ENCODE data around the gene SPATA3. TPM values are rescaled to one million over a fixed set of nuclear protein-coding genes. Genes with fewer than 3 reads are reported as not detected.

Gene SPATA3
- total RNA-seq, 4 donors from 2014 or later = not detected

- Histone ChIP-seq H3K27ac (no peak overlapping the region), H3K36me3 (no peaks in the 10 kb centered on the region), H3K9me3 (no peaks in the 10 kb centered on the region), H3K27me3 (peaks cover 0 to 67% (median 0%) of the 10 kb centered on the region in 4 donors), H3K4me1 (peaks cover 0 to 19% (median 0%) of the 10 kb centered on the region in 3 donors), H3K4me3 (no peak overlapping the region)
- TF ChIP-seq CTCF (IDR thresholded peaks at IDR 0.05) (no peak), POLR2A (IDR thresholded peaks at IDR 0.05) (no peak)
- DNase-seq = no peak
- intact Hi-C loops (cut with DNase I) = no loop called here
- WGBS, 2 donors = 75 to 77% methylated on average over 4 to 7 of the region's 7 CpGs
These were observed 19.6 kb downstream of the SPATA3 start for GRCh38 chr2:231015478-231015877.

- 94 to 100% methylated on average over 2 to 3 of the region's 3 CpGs for WGBS, 2 donors
- Histone ChIP-seq H3K4me3 (no peak overlapping the region), H3K9me3 (no peaks in the 10 kb centered on the region), H3K4me1 (peaks cover 0 to 19% (median 0%) of the 10 kb centered on the region in 3 donors), H3K36me3 (no peaks in the 10 kb centered on the region), H3K27ac (no peak overlapping the region), H3K27me3 (peaks cover 0 to 67% (median 0%) of the 10 kb centered on the region in 4 donors)
- TF ChIP-seq POLR2A (IDR thresholded peaks at IDR 0.05) (no peak), CTCF (IDR thresholded peaks at IDR 0.05) (no peak)
- DNase-seq = no peak
- intact Hi-C loops (cut with DNase I) = no loop called here
These were observed 20.0 kb downstream of the SPATA3 start for GRCh38 chr2:231015926-231016325.

GRCh38 chr2:231016566-231017230 lies 20.8 kb downstream of the SPATA3 start:
- no peak overlapping the region for H3K4me3 ChIP-seq
- no peak overlapping the region for H3K27ac ChIP-seq
- no peak for TF ChIP-seq CTCF (IDR thresholded peaks at IDR 0.05)
- no peak for TF ChIP-seq POLR2A (IDR thresholded peaks at IDR 0.05)
- intact Hi-C loops (cut with DNase I) = no loop called here
- H3K9me3 ChIP-seq = no peaks in the 10 kb centered on the region
- no peaks in the 10 kb centered on the region for H3K36me3 ChIP-seq
- no peak for DNase-seq
- 76 to 79% methylated on average over 6 of the region's 6 CpGs for WGBS, 2 donors
- H3K27me3 ChIP-seq = peaks cover 0 to 61% (median 0%) of the 10 kb centered on the region in 4 donors
- peaks cover 0 to 13% (median 0%) of the 10 kb centered on the region in 3 donors for H3K4me1 ChIP-seq

GRCh38 chr2:231017231-231017598 lies 21.3 kb downstream of the SPATA3 start:
- no peak overlapping the region for H3K4me3 ChIP-seq

More at GRCh38 chr2:231017231-231017598, 21.3 kb downstream of the SPATA3 start:
- WGBS, 2 donors = 24 to 42% methylated on average over 4 of the region's 4 CpGs
- TF ChIP-seq POLR2A (IDR thresholded peaks at IDR 0.05) (no peak), CTCF (IDR thresholded peaks at IDR 0.05) (no peak)
- no peak for DNase-seq
- intact Hi-C loops (cut with DNase I) = no loop called here
- Histone ChIP-seq H3K4me1 (peaks cover 0 to 7% (median 0%) of the 10 kb centered on the region in 3 donors), H3K27me3 (peaks cover 0 to 56% (median 0%) of the 10 kb centered on the region in 4 donors), H3K36me3 (no peaks in the 10 kb centered on the region), H3K27ac (no peak overlapping the region), H3K9me3 (no peaks in the 10 kb centered on the region)
